Keratinocyte (primary cell): Measurements from ENCODE around the gene ADGRL3.

Experiments used
- CTCF ChIP-seq, 3 experiments: IDR thresholded peaks in 1 of 3; conservative IDR thresholded peaks in 1 of 3; optimal IDR thresholded peaks in 1 of 3; 2 replicates in 2 of 3; 3 replicates in 1 of 3; pipeline versions ENCODE3 to v1.5.1; 2011; ENCODE audit warnings: low read length in 3 of 3, mild to moderate bottlenecking in 3 of 3, moderate library complexity in 2 of 3, control low read depth in 1 of 3, inconsistent platforms in 1 of 3; ENCODE audit not compliant: insufficient read depth in 2 of 3; ENCODE audit errors: extremely low read depth in 1 of 3
- EZH2 ChIP-seq: IDR thresholded peaks from one replicate; pipeline ENCODE4 v1.6.1; 2012; ENCODE audit warnings: inconsistent platforms, mild to moderate bottlenecking, low read length, moderate library complexity

- TF ChIP-seq CTCF (optimal IDR thresholded peaks at IDR 0.05 in 1 of 3, IDR thresholded peaks at IDR 0.05 in 1 of 3, conservative IDR thresholded peaks at IDR 0.05 in 1 of 3; ENCODE audit: extremely low read depth in 1 of 3, insufficient read depth in 2 of 3, low read length in 3 of 3) (no peak), EZH2 (no peak)
Observed at GRCh38 chr4:61520681-61521160, 320.6 kb downstream of the ADGRL3 start.
